ENCODE data around the gene FAM118B. TPM values are rescaled to one million over a fixed set of nuclear protein-coding genes. Genes with fewer than 3 reads are reported as not detected.
"Not testable (repeated sequence)": the region's sequence is repeated elsewhere in the genome, so short reads cannot be mapped to it uniquely, and the experiment has no call there.

The FAM118B gene
- total RNA-seq, 2 donors from 2014 or later, result 16.0 to 16.3 TPM

- TF ChIP-seq, protein P1, sequence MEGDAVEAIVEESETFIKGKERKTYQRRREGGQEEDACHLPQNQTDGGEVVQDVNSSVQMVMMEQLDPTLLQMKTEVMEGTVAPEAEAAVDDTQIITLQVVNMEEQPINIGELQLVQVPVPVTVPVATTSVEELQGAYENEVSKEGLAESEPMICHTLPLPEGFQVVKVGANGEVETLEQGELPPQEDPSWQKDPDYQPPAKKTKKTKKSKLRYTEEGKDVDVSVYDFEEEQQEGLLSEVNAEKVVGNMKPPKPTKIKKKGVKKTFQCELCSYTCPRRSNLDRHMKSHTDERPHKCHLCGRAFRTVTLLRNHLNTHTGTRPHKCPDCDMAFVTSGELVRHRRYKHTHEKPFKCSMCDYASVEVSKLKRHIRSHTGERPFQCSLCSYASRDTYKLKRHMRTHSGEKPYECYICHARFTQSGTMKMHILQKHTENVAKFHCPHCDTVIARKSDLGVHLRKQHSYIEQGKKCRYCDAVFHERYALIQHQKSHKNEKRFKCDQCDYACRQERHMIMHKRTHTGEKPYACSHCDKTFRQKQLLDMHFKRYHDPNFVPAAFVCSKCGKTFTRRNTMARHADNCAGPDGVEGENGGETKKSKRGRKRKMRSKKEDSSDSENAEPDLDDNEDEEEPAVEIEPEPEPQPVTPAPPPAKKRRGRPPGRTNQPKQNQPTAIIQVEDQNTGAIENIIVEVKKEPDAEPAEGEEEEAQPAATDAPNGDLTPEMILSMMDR (IDR thresholded peaks at IDR 0.05), result no peak
- no peak overlapping the region for H3K4me3 ChIP-seq
Measured at GRCh38 chr11:126246636-126247035, 35.1 kb downstream of the FAM118B start.

GRCh38 chr11:126253265-126253664 is 41.7 kb downstream of the FAM118B start:
- H3K27me3 ChIP-seq, result no peaks in the 10 kb centered on the region
- TF ChIP-seq, protein P1 (IDR thresholded peaks at IDR 0.05), result no peak
- DNase-seq (ENCODE audit: low spot score), result no peak
- no peak overlapping the region for H3K4me3 ChIP-seq
- no peaks in the 10 kb centered on the region for H3K4me1 ChIP-seq
- H3K27ac ChIP-seq, result no peak overlapping the region
- no peaks in the 10 kb centered on the region for H3K9me3 ChIP-seq
- H3K36me3 ChIP-seq, result peaks cover 44% of the 10 kb centered on the region

More at GRCh38 chr11:126246636-126247035, 35.1 kb downstream of the FAM118B start:
- no peaks in the 10 kb centered on the region for H3K4me1 ChIP-seq
- no peaks in the 10 kb centered on the region for H3K9me3 ChIP-seq
- H3K36me3 ChIP-seq, result peaks cover 20% of the 10 kb centered on the region
- H3K27me3 ChIP-seq, result no peaks in the 10 kb centered on the region
- DNase-seq (ENCODE audit: low spot score), result no peak
- no peak overlapping the region for H3K27ac ChIP-seq

DNA sequence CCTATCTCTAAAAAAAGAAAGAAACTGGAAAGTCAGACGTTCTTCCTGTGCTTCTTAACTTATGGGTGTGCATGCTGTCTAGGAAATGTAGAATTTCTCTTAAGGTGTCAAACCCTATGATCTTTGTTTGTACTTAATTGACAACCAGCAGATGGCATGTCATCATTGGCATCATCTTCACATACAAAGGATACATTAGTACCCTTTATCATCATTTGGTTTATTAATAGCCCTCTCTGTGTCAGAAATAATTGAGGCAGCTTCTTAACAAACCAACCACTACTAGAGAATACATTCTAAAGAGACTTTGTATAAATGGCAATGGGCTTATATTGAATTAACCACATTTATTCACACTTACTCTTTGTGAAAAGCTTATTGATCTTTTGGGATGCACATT is 43.2 kb downstream of the FAM118B start:
- no peaks in the 10 kb centered on the region for H3K9me3 ChIP-seq
- TF ChIP-seq, protein P1 (IDR thresholded peaks at IDR 0.05), result no peak
- no peak for DNase-seq (ENCODE audit: low spot score)
- peaks cover 44% of the 10 kb centered on the region for H3K36me3 ChIP-seq
- H3K4me3 ChIP-seq, result no peak overlapping the region
- H3K27ac ChIP-seq, result no peak overlapping the region
- no peaks in the 10 kb centered on the region for H3K4me1 ChIP-seq
- no peaks in the 10 kb centered on the region for H3K27me3 ChIP-seq

- H3K27ac ChIP-seq; H3K27me3 ChIP-seq; H3K4me1 ChIP-seq; H3K9me3 ChIP-seq; H3K4me3 ChIP-seq; DNase-seq (ENCODE audit: low spot score): not testable (repeated sequence)
- H3K36me3 ChIP-seq, result peaks cover 44% of the 10 kb centered on the region
Measured at GRCh38 chr11:126255507-126255906, 43.9 kb downstream of the FAM118B start.

DNA sequence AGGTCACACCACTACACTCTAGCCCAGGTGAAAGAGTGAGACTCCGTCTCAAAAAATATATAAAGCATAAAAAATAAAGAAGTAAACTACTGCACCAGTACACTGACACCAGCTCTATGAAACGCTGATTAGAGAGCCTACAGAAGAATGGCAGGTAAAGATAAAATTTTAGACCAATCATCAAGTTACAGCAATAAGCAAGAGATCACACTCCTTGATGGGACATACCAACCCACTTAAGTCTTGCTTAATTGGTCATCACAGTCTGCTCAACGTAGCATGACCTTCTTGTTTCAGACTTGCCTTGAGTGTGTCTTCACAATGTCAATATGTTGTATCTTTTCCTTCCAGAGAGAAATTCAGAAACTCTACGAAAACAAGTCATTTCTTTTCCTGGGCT is 44.6 kb downstream of the FAM118B start:
- Histone ChIP-seq H3K27me3 (no peaks in the 10 kb centered on the region), H3K36me3 (peaks cover 46% of the 10 kb centered on the region), H3K4me3 (no peak overlapping the region), H3K4me1 (no peaks in the 10 kb centered on the region), H3K9me3 (no peaks in the 10 kb centered on the region), H3K27ac (no peak overlapping the region)
- DNase-seq (ENCODE audit: low spot score), result no peak
- TF ChIP-seq, protein P1 (IDR thresholded peaks at IDR 0.05), result no peak

DNA sequence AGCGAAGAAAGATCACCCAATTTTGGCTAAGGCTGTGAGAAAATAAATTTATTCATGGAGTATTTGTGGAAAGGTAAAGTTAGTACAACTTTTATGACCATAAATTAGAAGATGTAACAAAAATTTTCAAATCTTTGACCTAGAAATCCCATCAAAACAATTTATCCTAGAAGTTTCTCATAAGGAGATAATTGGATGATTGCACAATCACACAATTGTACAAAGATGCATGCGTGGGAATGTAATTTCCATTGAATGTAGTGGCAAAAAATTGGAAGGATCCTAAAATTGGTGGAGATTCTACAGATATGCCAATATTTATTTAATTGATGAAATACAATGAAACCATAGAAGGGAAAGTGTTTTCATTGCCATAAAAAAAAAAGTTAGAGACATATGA is 45.6 kb downstream of the FAM118B start:
- TF ChIP-seq, protein P1 (IDR thresholded peaks at IDR 0.05), result no peak
- Histone ChIP-seq H3K27me3 (no peaks in the 10 kb centered on the region), H3K36me3 (peaks cover 51% of the 10 kb centered on the region), H3K4me3 (no peak overlapping the region), H3K27ac (no peak overlapping the region), H3K4me1 (no peaks in the 10 kb centered on the region), H3K9me3 (no peaks in the 10 kb centered on the region)
- DNase-seq (ENCODE audit: low spot score), result no peak
